Activated CD8-positive, alpha-beta memory T cell treated with anti-CD3 and anti-CD28 coated beads for 24 hours (primary cell): ENCODE results near the gene CYFIP1.
A peak's percentile ranks its signal among the peaks of the same experiment; 100 is the strongest.

Experiments used
- DNase-seq: peaks from one replicate; pipeline ENCODE4 v3.0.0-alpha.2; 2020

CYFIP1 gene

DNA sequence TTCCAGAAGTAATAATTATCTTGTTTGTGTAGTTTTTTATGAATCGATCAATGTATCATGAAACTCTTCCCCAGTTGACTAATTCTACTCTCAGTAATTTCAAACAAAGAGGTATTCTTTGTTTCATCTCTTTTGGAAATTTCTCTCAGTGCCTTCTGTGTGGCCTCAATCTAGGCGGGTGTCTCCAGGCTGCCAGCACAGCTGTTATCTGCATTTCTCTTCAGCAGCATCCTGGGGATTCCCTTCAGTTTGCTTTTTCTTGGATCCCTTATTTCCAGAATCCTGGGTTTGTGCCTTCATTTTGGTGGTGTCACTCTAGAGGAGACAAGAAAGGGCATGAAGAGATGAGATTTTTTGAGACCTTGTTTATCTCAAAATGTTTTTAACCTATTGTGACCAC, 119.0 kb downstream of the CYFIP1 start:
- no peak for DNase-seq

DNA sequence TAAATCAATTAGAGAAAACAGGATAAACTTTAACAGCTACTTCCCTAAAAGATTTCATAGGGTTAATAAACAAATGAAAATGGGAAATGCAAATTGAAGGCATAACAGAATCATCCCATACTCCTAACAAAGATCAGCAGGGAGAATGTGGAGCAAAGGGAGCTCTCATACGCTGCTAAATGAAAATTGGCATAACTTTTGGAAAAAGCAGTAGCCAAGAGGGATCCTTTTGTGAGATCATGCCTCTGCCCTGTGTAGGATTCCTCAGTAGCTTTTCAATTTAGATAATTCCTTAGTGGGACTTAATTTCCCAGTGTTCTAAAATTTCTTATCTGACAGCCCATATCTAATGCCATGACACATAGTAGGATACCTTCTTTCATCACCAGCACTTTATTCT, 123.5 kb downstream of the CYFIP1 start:
- no peak for DNase-seq

DNA sequence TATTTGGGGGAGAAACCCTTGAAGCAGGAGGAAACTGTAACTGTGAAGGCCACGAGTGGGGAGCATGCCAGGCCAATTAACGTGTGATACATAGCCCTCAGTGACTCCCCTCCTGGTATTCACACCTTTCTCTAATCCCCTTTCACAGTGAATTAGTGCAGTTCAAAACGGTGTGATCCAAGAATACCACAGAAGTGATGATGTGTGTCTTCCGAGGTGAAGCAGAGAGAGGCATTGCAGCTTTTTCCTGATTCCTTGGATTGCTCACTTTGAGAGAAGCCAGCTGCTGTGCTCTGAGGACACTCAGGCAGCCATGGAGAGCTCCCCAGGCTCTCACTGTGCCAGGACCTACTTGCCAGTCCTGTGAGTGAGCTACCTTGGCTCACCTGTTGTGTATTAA, 124.4 kb downstream of the CYFIP1 start:
- no peak for DNase-seq

- no peak for DNase-seq
Measured at GRCh38 chr15:22851513-22851912, 128.7 kb downstream of the CYFIP1 start.

DNA sequence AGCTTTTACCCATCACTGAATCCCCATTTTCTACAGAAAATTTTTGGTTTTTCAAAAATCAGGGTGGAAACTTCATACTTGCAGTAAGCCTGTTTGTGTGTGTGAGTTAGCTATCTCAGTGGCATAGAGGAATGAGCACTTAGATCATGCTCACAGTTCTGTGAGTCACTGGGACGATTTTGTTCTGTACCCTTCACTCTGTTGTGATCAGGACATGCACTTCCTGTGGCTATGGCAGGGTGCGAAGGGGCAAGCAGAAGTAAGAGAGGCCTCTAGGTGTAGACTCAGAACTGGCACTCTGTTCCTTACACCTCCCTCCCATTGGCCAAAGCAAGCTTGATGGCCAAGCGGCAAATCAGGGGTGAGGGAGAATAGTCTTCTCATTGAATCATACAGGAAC, 130.1 kb downstream of the CYFIP1 start:
- no peak for DNase-seq

DNA sequence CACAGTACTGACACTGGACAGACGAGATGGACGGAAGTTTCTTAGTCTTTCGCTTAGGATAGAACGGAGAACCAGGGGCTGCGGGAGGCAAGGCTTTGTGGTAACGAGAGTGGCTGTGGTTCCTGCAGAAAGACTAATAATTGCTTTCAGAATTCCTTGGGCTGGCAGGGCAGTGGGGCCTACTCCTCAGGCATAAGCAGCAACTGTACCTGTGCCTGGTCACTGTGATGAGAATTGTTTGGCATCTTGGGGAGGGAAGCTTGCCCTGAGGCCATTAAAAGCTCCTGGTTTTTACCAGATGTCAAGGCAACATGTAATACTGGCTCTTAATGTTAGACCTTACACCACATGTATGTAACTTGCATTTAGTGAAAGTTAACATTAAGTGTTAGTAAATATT, 134.1 kb downstream of the CYFIP1 start:
- DNase-seq = no peak

- DNase-seq = no peak
Measured at GRCh38 chr15:22845289-22845900, 134.8 kb downstream of the CYFIP1 start.

DNA sequence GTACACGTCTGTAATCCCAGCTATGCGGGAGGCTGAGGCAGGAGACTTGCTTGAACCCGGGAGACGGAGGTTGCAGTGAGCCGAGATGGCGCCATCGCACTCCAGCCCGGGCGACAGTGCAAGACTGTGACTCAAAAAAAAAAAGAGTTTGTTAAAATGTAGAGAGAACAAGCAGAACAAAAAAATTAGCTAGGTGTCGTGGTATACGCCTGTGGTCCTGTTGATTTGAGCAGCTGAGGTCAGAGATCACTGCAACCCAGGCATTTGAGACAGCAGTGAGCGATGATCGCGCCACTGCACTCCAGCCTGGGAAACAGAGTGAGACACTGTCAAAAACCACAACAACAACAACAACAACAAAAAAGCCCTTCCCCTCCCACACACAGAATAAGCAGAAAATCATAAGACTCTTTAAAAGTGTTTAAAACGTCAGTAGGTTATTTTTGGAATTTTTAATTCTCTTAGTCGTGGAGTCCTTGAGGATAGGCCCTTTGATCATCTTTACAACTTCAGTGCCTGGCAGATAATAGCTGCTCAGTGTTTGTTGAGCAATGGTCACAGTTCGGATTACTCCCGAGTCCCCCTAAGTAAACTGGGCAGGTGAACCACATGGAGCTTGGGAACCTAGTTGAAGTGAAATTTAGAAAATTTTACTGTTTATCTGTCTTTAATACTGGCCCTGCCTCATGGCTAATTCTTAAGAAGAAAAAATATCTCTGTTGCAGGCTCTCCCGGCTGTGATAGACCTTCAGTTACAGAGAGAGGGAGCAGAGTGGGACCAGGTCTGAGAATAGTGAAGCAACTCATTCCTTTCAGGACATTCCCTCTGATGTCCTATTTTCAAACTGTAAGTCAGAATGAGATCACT, 135.5 kb downstream of the CYFIP1 start:
- DNase-seq = no peak

GRCh38 chr15:22839046-22839695, 141.0 kb downstream of the CYFIP1 start:
- DNase-seq = no peak

GRCh38 chr15:22838292-22839042, 141.7 kb downstream of the CYFIP1 start, which contains the start of gene NIPA2:
Gene NIPA2, plus strand, starts transcription at chr15:22838666. Its CDS starts 13,066 bp downstream, at chr15:22851732.
- DNase-seq = peak; percentile 100

DNA sequence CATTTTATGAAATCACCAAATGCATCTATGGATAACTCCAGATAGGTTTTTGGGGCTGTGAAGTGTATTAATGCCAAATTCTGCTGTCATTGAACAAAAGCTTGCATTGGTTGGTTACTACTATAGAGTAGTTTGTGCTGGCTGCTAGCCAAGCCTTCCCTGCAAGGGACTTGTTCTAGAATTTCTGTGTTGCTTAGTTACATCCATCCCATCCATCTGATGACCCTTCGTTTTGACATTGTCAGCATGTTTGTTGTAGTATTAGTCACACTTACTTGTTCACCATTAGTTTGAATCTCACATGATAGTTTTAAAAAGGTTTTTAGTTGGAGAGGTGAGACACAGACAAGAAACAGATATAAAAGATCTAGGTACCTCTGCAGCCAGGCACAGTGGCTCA, 148.7 kb downstream of the CYFIP1 start:
- DNase-seq = no peak

- DNase-seq = no peak
Measured at GRCh38 chr15:22827125-22827524, 153.0 kb downstream of the CYFIP1 start.

DNA sequence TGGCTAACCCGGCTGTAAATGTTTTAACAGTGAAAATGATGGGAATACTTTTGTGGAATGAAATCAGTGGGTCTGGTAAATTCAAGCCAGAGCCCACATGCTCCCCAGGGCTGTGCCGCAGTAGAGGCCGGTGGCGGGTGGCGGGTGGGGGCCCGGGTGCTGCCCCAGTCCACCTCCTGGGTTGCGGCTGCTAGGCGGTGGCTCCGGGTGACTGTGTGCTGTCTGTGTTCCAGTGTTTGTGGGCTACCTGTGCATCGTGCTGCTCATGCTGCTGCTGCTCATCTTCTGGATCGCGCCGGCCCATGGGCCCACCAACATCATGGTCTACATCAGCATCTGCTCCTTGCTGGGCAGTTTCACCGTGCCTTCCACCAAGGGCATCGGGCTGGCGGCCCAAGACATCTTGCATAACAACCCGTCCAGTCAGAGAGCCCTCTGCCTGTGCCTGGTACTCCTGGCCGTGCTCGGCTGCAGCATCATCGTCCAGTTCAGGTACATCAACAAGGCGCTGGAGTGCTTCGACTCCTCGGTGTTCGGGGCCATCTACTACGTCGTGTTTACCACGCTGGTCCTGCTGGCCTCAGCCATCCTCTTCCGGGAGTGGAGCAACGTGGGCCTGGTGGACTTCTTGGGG, 156.6 kb downstream of the CYFIP1 start:
- no peak for DNase-seq

DNA sequence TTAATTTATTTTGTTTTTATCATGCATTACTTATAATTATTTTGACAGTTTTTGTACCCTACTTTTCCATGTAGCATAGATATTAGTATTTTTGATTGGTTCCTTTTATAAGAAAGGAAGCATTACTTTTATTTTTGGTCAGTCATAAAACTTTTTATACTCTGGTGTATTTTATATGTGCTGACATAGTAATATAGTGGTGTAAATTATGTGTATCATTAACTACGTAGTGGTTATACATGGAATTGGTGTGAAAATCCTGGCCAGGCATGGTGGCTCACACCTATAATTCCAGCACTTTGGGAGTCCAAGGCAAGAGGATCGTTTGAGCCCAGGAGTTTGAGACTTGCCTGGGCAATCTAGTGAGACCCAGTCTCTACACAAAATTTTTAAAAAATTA, 160.5 kb downstream of the CYFIP1 start:
- DNase-seq = no peak
